Endothelial cell (in vitro differentiated cells): ENCODE results near the gene MTF1. TPM values are rescaled to one million over a fixed set of nuclear protein-coding genes. Genes with fewer than 3 reads are reported as not detected.

Experiments used
- DNase-seq: peaks from one replicate; pipeline ENCODE4 v3.0.0; 2021; ENCODE audit warnings: low spot score
- H3K27ac Mint-ChIP-seq: one replicate; pipeline ENCODE4 v1.8.0; 2021; ENCODE audit warnings: mixed read lengths, inconsistent platforms; ENCODE audit not compliant: unreplicated experiment
- H3K27me3 Mint-ChIP-seq: one replicate; pipeline ENCODE4 v1.8.0; 2021; ENCODE audit warnings: mild to moderate bottlenecking, moderate library complexity, mixed read lengths, inconsistent platforms; ENCODE audit not compliant: unreplicated experiment
- H3K36me3 Mint-ChIP-seq: one replicate; pipeline ENCODE4 v1.8.0; 2021; ENCODE audit warnings: mild to moderate bottlenecking, low read depth, mixed read lengths, inconsistent platforms; ENCODE audit not compliant: unreplicated experiment
- H3K4me1 Mint-ChIP-seq: one replicate; pipeline ENCODE4 v1.8.0; 2021; ENCODE audit warnings: mild to moderate bottlenecking, mixed read lengths, inconsistent platforms; ENCODE audit not compliant: unreplicated experiment
- H3K4me3 Mint-ChIP-seq: one replicate; pipeline ENCODE4 v1.8.0; 2021; ENCODE audit warnings: mild to moderate bottlenecking, mixed read lengths, inconsistent platforms; ENCODE audit not compliant: unreplicated experiment
- H3K9me3 Mint-ChIP-seq: one replicate; pipeline ENCODE4 v1.8.0; 2021; ENCODE audit warnings: mixed read lengths, inconsistent platforms; ENCODE audit not compliant: unreplicated experiment
- CTCF ChIP-seq: fragments of 200-600 bp; sonication (generic); IDR thresholded peaks from one replicate; pipeline ENCODE4 v1.5.0; 2021; ENCODE audit warnings: antibody characterized with exemption; ENCODE audit not compliant: unreplicated experiment
- total RNA-seq: library from RNA; stranded (reverse); fragmentation: NEBNext Ultra II Directional; extraction: Animal tissue kit (Norgen Biotek cat#: 25700); gene quantifications from one replicate; pipeline ENCODE4 v1.2.1, GENCODE V29; 2021; ENCODE audit not compliant: unreplicated experiment

Gene MTF1
- total RNA-seq, 1 donor from 2014 or later = 10.1 TPM

DNA sequence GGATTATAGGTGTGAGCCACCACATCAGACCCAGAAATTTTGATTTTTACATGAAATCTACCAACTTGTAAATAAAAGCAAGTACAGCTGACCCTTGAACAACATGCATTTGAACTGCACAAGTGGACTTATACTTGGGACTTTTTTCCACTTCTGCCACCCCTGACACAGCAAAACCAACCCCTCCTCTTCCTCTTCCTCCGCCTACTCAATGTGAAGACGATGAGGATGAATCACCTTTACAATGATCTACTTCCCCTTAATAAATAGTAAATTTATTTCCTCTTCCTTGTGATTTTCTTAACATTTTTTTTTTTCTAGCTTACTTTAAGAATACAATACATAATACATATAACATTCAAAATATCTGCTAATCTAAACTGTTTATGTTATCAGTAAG, 33.9 kb downstream of the MTF1 start:
- TF ChIP-seq CTCF = no peak
- no peak for DNase-seq
- no peaks in the 10 kb centered on the region for H3K4me1 Mint-ChIP-seq
- no peaks in the 10 kb centered on the region for H3K9me3 Mint-ChIP-seq
- no peaks in the 10 kb centered on the region for H3K27me3 Mint-ChIP-seq
- peaks cover 18% of the 10 kb centered on the region for H3K36me3 Mint-ChIP-seq
- no peak overlapping the region for H3K27ac Mint-ChIP-seq
- H3K4me3 Mint-ChIP-seq = no peak overlapping the region

- no peak for TF ChIP-seq CTCF
- Mint-ChIP-seq H3K27me3 (peaks cover 1% of the 10 kb centered on the region), H3K9me3 (no peaks in the 10 kb centered on the region), H3K4me1 (no peaks in the 10 kb centered on the region), H3K36me3 (peaks cover 18% of the 10 kb centered on the region), H3K27ac (no peak overlapping the region), H3K4me3 (no peak overlapping the region)
- no peak for DNase-seq
These were observed 35.4 kb downstream of the MTF1 start for GRCh38 chr1:37824001-37824400.

GRCh38 chr1:37822906-37823815, 36.2 kb downstream of the MTF1 start:
- Mint-ChIP-seq H3K9me3 (no peaks in the 10 kb centered on the region), H3K27me3 (peaks cover 1% of the 10 kb centered on the region), H3K4me1 (no peaks in the 10 kb centered on the region), H3K27ac (no peak overlapping the region), H3K4me3 (no peak overlapping the region), H3K36me3 (peaks cover 17% of the 10 kb centered on the region)
- TF ChIP-seq CTCF = no peak
- DNase-seq = no peak

- no peak overlapping the region for H3K27ac Mint-ChIP-seq
- H3K27me3 Mint-ChIP-seq = peaks cover 1% of the 10 kb centered on the region
- peaks cover 14% of the 10 kb centered on the region for H3K36me3 Mint-ChIP-seq
- no peak for TF ChIP-seq CTCF
- no peak overlapping the region for H3K4me3 Mint-ChIP-seq
- H3K4me1 Mint-ChIP-seq = no peaks in the 10 kb centered on the region
- H3K9me3 Mint-ChIP-seq = no peaks in the 10 kb centered on the region
- DNase-seq = no peak
These were observed 37.9 kb downstream of the MTF1 start for GRCh38 chr1:37821481-37821880.

DNA sequence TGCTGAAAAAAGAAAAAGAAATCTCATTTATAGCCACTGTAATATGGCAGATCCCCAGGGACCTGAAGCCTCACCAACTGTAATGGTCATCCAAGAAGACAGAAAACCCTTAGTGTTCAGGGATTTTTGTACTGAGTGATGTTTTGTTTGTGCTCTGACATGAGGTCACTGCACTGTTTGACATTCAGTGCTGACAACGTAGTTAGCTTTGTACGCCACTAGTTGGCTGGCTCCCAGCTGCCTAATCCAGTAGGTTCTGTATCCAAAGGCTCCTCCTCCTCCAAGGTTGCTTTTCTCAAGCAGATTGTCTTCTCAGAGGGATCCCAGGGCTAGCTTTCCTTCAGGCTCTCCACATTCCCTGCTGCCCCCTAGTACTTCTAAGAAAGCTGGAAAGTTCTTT, 41.9 kb downstream of the MTF1 start:
- DNase-seq = no peak
- Mint-ChIP-seq H3K36me3 (peaks cover 18% of the 10 kb centered on the region), H3K27ac (no peak overlapping the region)

More for the DNA sequence above, 41.9 kb downstream of the MTF1 start:
- Mint-ChIP-seq H3K27me3 (peaks cover 1% of the 10 kb centered on the region), H3K4me3 (no peak overlapping the region), H3K4me1 (no peaks in the 10 kb centered on the region), H3K9me3 (no peaks in the 10 kb centered on the region)
- TF ChIP-seq CTCF = no peak
